H9 (cell line): ENCODE measurements around the gene RPA1. TPM values are rescaled to one million over a fixed set of nuclear protein-coding genes. Genes with fewer than 3 reads are reported as not detected.

Experiments
- DNase-seq: peaks from one replicate; pipeline ENCODE4 v3.0.0-alpha.2; 2017
- H2AFZ ChIP-seq: one replicate; pipeline ENCODE4 v1.6.1; 2013; ENCODE audit warnings: mild to moderate bottlenecking, low read length, control low read depth, moderate library complexity
- H2AK5ac ChIP-seq: 2 replicates; pipeline ENCODE4 v1.6.1; 2013; ENCODE audit warnings: low read length, control low read depth, mixed read lengths; ENCODE audit not compliant: insufficient read length
- H2BK120ac ChIP-seq: one replicate; pipeline ENCODE4 v1.6.1; 2013; ENCODE audit warnings: low read depth, mild to moderate bottlenecking, low read length, control low read depth, inconsistent platforms; ENCODE audit not compliant: poor library complexity, severe bottlenecking
- H2BK12ac ChIP-seq: 2 replicates; pipeline ENCODE4 v1.6.1; 2013; ENCODE audit warnings: low read length, control low read depth, mixed read lengths, low read depth; ENCODE audit not compliant: insufficient read length
- H2BK15ac ChIP-seq: 2 replicates; pipeline ENCODE4 v1.6.1; 2013; ENCODE audit warnings: low read depth, low read length, control low read depth
- H2BK20ac ChIP-seq: one replicate; pipeline ENCODE4 v1.6.1; 2013; ENCODE audit warnings: low read depth, mild to moderate bottlenecking, low read length, control low read depth, inconsistent platforms; ENCODE audit not compliant: poor library complexity, severe bottlenecking
- H2BK5ac ChIP-seq: 2 replicates; pipeline ENCODE4 v1.6.1; 2013; ENCODE audit warnings: low read length, control low read depth, mixed read lengths; ENCODE audit not compliant: insufficient read length
- H3K14ac ChIP-seq: 2 replicates; pipeline ENCODE4 v1.6.1; 2013; ENCODE audit warnings: low read length, control low read depth; ENCODE audit not compliant: insufficient read depth
- H3K18ac ChIP-seq: 2 replicates; pipeline ENCODE4 v1.6.1; 2013; ENCODE audit warnings: low read depth, mild to moderate bottlenecking, mixed read lengths, low read length, control low read depth; ENCODE audit not compliant: insufficient read length
- H3K23ac ChIP-seq: 2 replicates; pipeline ENCODE4 v1.6.1; 2013; ENCODE audit warnings: low read length, control low read depth, mixed read lengths, low read depth; ENCODE audit not compliant: insufficient read length
- H3K23me2 ChIP-seq: 2 replicates; pipeline ENCODE4 v1.6.1; 2013; ENCODE audit warnings: low read depth, mild to moderate bottlenecking, mixed read lengths, low read length, control low read depth; ENCODE audit not compliant: insufficient read length, poor library complexity, severe bottlenecking
- H3K27ac ChIP-seq: 2 replicates; pipeline ENCODE4 v1.5.1; 2013; ENCODE audit warnings: low read length, control low read depth, mixed read lengths, low read depth; ENCODE audit not compliant: insufficient read length
- H3K27me3 ChIP-seq: 2 replicates; pipeline ENCODE4 v1.6.1; 2013; ENCODE audit warnings: low read length, control low read depth, inconsistent platforms; ENCODE audit not compliant: insufficient read depth
- H3K4ac ChIP-seq: 2 replicates; pipeline ENCODE4 v1.6.1; 2013; ENCODE audit warnings: low read depth, mild to moderate bottlenecking, control low read depth, inconsistent platforms, low read length, moderate library complexity
- H3K4me1 ChIP-seq: 2 replicates; pipeline ENCODE4 v1.6.1; 2013; ENCODE audit warnings: low read length, control low read depth, inconsistent platforms; ENCODE audit not compliant: insufficient read depth
- H3K4me2 ChIP-seq: 2 replicates; pipeline ENCODE4 v1.6.1; 2013; ENCODE audit warnings: low read length, control low read depth, mixed read lengths; ENCODE audit not compliant: insufficient read length, insufficient read depth
- H3K56ac ChIP-seq: 2 replicates; pipeline ENCODE4 v1.6.1; 2013; ENCODE audit warnings: low read depth, mild to moderate bottlenecking, mixed read lengths, low read length, control low read depth; ENCODE audit not compliant: insufficient read length
- H3K79me1 ChIP-seq: 2 replicates; pipeline ENCODE4 v1.6.1; 2013; ENCODE audit warnings: low read depth, mild to moderate bottlenecking, moderate library complexity, low read length, control low read depth, inconsistent platforms; ENCODE audit not compliant: insufficient read depth, poor library complexity, severe bottlenecking
- H3K79me2 ChIP-seq: 2 replicates; pipeline ENCODE4 v1.6.1; 2013; ENCODE audit warnings: low read length, control low read depth, inconsistent platforms; ENCODE audit not compliant: insufficient read depth
- H3K9ac ChIP-seq: 2 replicates; pipeline ENCODE4 v1.6.1; 2013; ENCODE audit warnings: low read length, control low read depth, mixed read lengths; ENCODE audit not compliant: insufficient read length; ENCODE audit errors: extremely low read depth
- H3K9me3 ChIP-seq: one replicate; pipeline ENCODE4 v1.6.1; 2013; ENCODE audit warnings: low read depth, low read length, inconsistent platforms; ENCODE audit not compliant: control insufficient read depth
- H3T11ph ChIP-seq: one replicate; pipeline ENCODE4 v1.6.1; 2013; ENCODE audit warnings: mild to moderate bottlenecking, low read length, control low read depth, inconsistent platforms
- H4K20me1 ChIP-seq: one replicate; pipeline ENCODE4 v1.6.1; 2013; ENCODE audit not compliant: control insufficient read depth, insufficient read length, insufficient read depth
- H4K5ac ChIP-seq: 2 replicates; pipeline ENCODE4 v1.6.1; 2013; ENCODE audit warnings: low read depth, mild to moderate bottlenecking, mixed read lengths, low read length, control low read depth; ENCODE audit not compliant: insufficient read length
- H4K8ac ChIP-seq: replicated peaks from 2 replicates; pipeline ENCODE4 v1.6.1; 2013; ENCODE audit warnings: low read length, control low read depth, mixed read lengths, low read depth; ENCODE audit not compliant: insufficient read length
- H4K91ac ChIP-seq: 2 replicates; pipeline ENCODE4 v1.6.1; 2013; ENCODE audit warnings: low read depth, mild to moderate bottlenecking, moderate library complexity, mixed read lengths, low read length, control low read depth; ENCODE audit not compliant: insufficient read length
- H3K27ac Mint-ChIP-seq, 3 experiments: 2 replicates in 2 of 3; 3 replicates in 1 of 3; pipeline ENCODE4 v1.8.0; 2020 to 2021; ENCODE audit warnings: mixed read lengths in 3 of 3, mild to moderate bottlenecking in 1 of 3, moderate library complexity in 1 of 3
- H3K27me3 Mint-ChIP-seq: 2 replicates; pipeline ENCODE4 v1.8.0; 2021; ENCODE audit warnings: low read depth, mild to moderate bottlenecking, moderate library complexity, mixed read lengths
- H3K36me3 Mint-ChIP-seq, 3 experiments: 2 replicates in 2 of 3; 3 replicates in 1 of 3; pipeline ENCODE4 v1.8.0; 2020 to 2021; ENCODE audit warnings: low read depth in 3 of 3, mixed read lengths in 3 of 3; ENCODE audit not compliant: insufficient read depth in 1 of 3
- H3K4me1 Mint-ChIP-seq, 2 experiments: 2 replicates each; pipeline ENCODE4 v1.8.0; 2020; ENCODE audit warnings: mixed read lengths in 2 of 2
- H3K4me3 Mint-ChIP-seq, 2 experiments: 2 replicates in 1 of 2; 3 replicates in 1 of 2; pipeline ENCODE4 v1.8.0; 2020 to 2021; ENCODE audit warnings: mild to moderate bottlenecking in 2 of 2, mixed read lengths in 2 of 2, moderate library complexity in 1 of 2
- H3K9me3 Mint-ChIP-seq, 2 experiments: 2 replicates in 1 of 2; 3 replicates in 1 of 2; pipeline ENCODE4 v1.8.0; 2020; ENCODE audit warnings: mild to moderate bottlenecking in 2 of 2, mixed read lengths in 2 of 2, moderate library complexity in 1 of 2
- CTCF ChIP-seq: fragments of 200-600 bp; sonication (generic); conservative IDR thresholded peaks from 3 replicates; pipeline ENCODE4 v1.8.0; 2021; ENCODE audit warnings: antibody characterized with exemption, mild to moderate bottlenecking
- WGBS: extraction: QIAGEN DNeasy Blood & Tissue Kit; methylation state at CpG from one replicate; pipeline ENCODE4 v1.1.7; 2013; ENCODE audit warnings: missing lambda C conversion rate, low lambda C conversion rate, mixed read lengths; ENCODE audit not compliant: insufficient read length; ENCODE audit errors: extremely low coverage; 5-methylcytosine and 5-hydroxymethylcytosine counted together
- total RNA-seq: library from RNA; stranded (reverse); gene quantifications from 2 replicates; pipeline ENCODE4 v1.2.1, GENCODE V29; 2021

Gene RPA1
- total RNA-seq, 1 experiment from 2014 or later = 215 TPM

- Histone ChIP-seq H3K56ac (no peak overlapping the region), H4K20me1 (no peaks in the 10 kb centered on the region), H3K23ac (no peak overlapping the region), H3K23me2 (no peaks in the 10 kb centered on the region), H3K79me1 (no peaks in the 10 kb centered on the region), H2BK5ac (no peak overlapping the region), H3T11ph (no peak overlapping the region), H3K14ac (no peak overlapping the region), H3K4me1 (no peaks in the 10 kb centered on the region), H3K79me2 (no peaks in the 10 kb centered on the region), H4K8ac (no peak overlapping the region), H2BK120ac (no peak overlapping the region), H2AK5ac (no peak overlapping the region), H3K18ac (no peak overlapping the region), H2AFZ (no peak overlapping the region), H3K27me3 (peaks cover 6% of the 10 kb centered on the region; the same call in 1 of the 2 replicates), H4K5ac (no peak overlapping the region), H2BK20ac (no peak overlapping the region), H3K27ac (no peak overlapping the region), H3K4ac (no peak overlapping the region), H2BK15ac (no peak overlapping the region), H3K9ac (no peak overlapping the region), H4K91ac (no peak overlapping the region), H2BK12ac (no peak overlapping the region), H3K9me3 (no peaks in the 10 kb centered on the region), H3K4me2 (no peak overlapping the region)
- no peaks in the 10 kb centered on the region for H3K4me1 Mint-ChIP-seq
- H3K27ac Mint-ChIP-seq = no peak overlapping the region
- H3K9me3 Mint-ChIP-seq = no peaks in the 10 kb centered on the region
- TF ChIP-seq CTCF = peak; percentile 26; the same call in 2 of the 3 replicates
- H3K36me3 Mint-ChIP-seq = peaks cover 19 to 48% (median 39%) of the 10 kb centered on the region in 3 experiments
- no peak overlapping the region for H3K4me3 Mint-ChIP-seq
- DNase-seq = no peak
- peaks cover 25% of the 10 kb centered on the region for H3K27me3 Mint-ChIP-seq
- WGBS = no CpG with 5 or more reads among the region's 8 CpGs
Measured at GRCh38 chr17:1899403-1900000, 69.7 kb downstream of the RPA1 start.
